SK-N-SH (cell line): ENCODE results near the gene UCKL1. TPM values are rescaled to one million over a fixed set of nuclear protein-coding genes. Genes with fewer than 3 reads are reported as not detected.

ENCODE experiments used
- CTCF ChIA-PET: fragments of 300-600, 350-600 bp; formaldehyde crosslinking; extraction: SDS; loops from one replicate; lab custom pipeline; 2021; lab: Yijun Ruan, JAX
- POLR2A ChIA-PET: fragments of 350-600 bp; sonication (Branson Sonifier 250); formaldehyde crosslinking; extraction: SDS; loops from one replicate; lab custom pipeline; 2020; ENCODE audit warnings: antibody characterized with exemption, inconsistent platforms; lab: Yijun Ruan, JAX
- DNase-seq: peaks from one replicate; pipeline ENCODE4 v3.0.0; 2012
- H2AFZ ChIP-seq: fragments of 200-600 bp; sonication (generic); 2 replicates; pipeline ENCODE4 v1.8.1; 2016; ENCODE audit warnings: antibody characterized with exemption, mild to moderate bottlenecking, low read depth
- H3F3A ChIP-seq: fragments of 200-600 bp; sonication (generic); replicated peaks from 2 replicates; pipeline ENCODE3; 2016; ENCODE audit warnings: antibody characterized with exemption, mild to moderate bottlenecking; ENCODE audit not compliant: insufficient read depth
- H3K27ac ChIP-seq, 2 experiments: fragments of 200-500 bp in 1 of 2; fragments of 200-600 bp in 1 of 2; sonication (Bioruptor generic) in 1 of 2; sonication (generic), shearing (Covaris generic) in 1 of 2; 2 replicates each; pipeline versions ENCODE4 v1.5.1 to v1.6.1; 2014 to 2016; ENCODE audit warnings: low read depth in 2 of 2, inconsistent platforms in 1 of 2, low read length in 1 of 2, mild to moderate bottlenecking in 1 of 2, mixed read lengths in 1 of 2
- H3K27me3 ChIP-seq: fragments of 200-600 bp; sonication (generic), shearing (Covaris generic); 2 replicates; pipeline ENCODE4 v1.6.1; 2016; ENCODE audit warnings: mixed run types; ENCODE audit not compliant: insufficient read depth
- H3K36me3 ChIP-seq, 2 experiments: fragments of 200-500 bp in 1 of 2; fragments of 200-600 bp in 1 of 2; sonication (Bioruptor generic) in 1 of 2; sonication (generic) in 1 of 2; replicated peaks in 1 of 2; 2 replicates each; pipeline versions ENCODE3 to v1.5.1; 2014 to 2016; ENCODE audit warnings: low read length in 1 of 2, mild to moderate bottlenecking in 1 of 2; ENCODE audit not compliant: insufficient read depth in 2 of 2, control insufficient read depth in 1 of 2
- H3K4me1 ChIP-seq, 2 experiments: fragments of 200-500 bp in 1 of 2; fragments of 200-600 bp in 1 of 2; sonication (Bioruptor generic) in 1 of 2; sonication (generic), shearing (Covaris generic) in 1 of 2; 2 replicates each; pipeline versions ENCODE4 v1.5.1 to v1.6.1; 2014 to 2016; ENCODE audit warnings: low read depth in 1 of 2, low read length in 1 of 2, mixed run types in 1 of 2; ENCODE audit not compliant: insufficient read depth in 2 of 2, control insufficient read depth in 1 of 2
- H3K4me2 ChIP-seq: fragments of 200-600 bp; sonication (generic), shearing (Covaris generic); 2 replicates; pipeline ENCODE4 v1.6.1; 2017; ENCODE audit warnings: mixed run types
- H3K4me3 ChIP-seq, 2 experiments: fragments of 200-500 bp in 1 of 2; fragments of 200-600 bp in 1 of 2; sonication (Bioruptor generic) in 1 of 2; sonication (generic), shearing (Covaris generic) in 1 of 2; 2 replicates each; pipeline versions ENCODE4 v1.5.1 to v1.8.1; 2014 to 2016; ENCODE audit warnings: low read depth in 2 of 2, inconsistent platforms in 1 of 2, low read length in 1 of 2, mild to moderate bottlenecking in 1 of 2, mixed read lengths in 1 of 2, moderate library complexity in 1 of 2
- H3K79me2 ChIP-seq: fragments of 200-600 bp; sonication (generic); 2 replicates; pipeline ENCODE4 v1.8.1; 2017; ENCODE audit warnings: mild to moderate bottlenecking; ENCODE audit not compliant: insufficient read depth
- H3K9ac ChIP-seq: fragments of 200-600 bp; sonication (generic); 2 replicates; pipeline ENCODE4 v1.6.1; 2017; ENCODE audit warnings: mixed run types
- H3K9me2 ChIP-seq: fragments of 200-600 bp; sonication (generic); 2 replicates; pipeline ENCODE4 v1.6.1; 2017; ENCODE audit warnings: mixed run types
- H3K9me3 ChIP-seq: fragments of 200-600 bp; sonication (generic); 2 replicates; pipeline ENCODE4 v1.6.1; 2017; ENCODE audit warnings: mixed run types, mild to moderate bottlenecking, moderate library complexity
- H4K20me1 ChIP-seq: fragments of 200-600 bp; sonication (generic); 2 replicates; pipeline ENCODE4 v1.6.1; 2017; ENCODE audit warnings: mild to moderate bottlenecking, mixed run types; ENCODE audit not compliant: insufficient read depth
- CHD2 ChIP-seq: fragments of 150-350 bp; IDR thresholded peaks from 2 replicates; pipeline ENCODE4 v1.6.1; 2018; ENCODE audit warnings: low read length; ENCODE audit not compliant: partially characterized antibody
- EP300 ChIP-seq, 2 experiments: IDR thresholded peaks; 2 replicates each; pipeline versions ENCODE4 v1.4.0 to v1.6.1; 2012; ENCODE audit warnings: borderline replicate concordance in 1 of 2, low read depth in 1 of 2, low read length in 1 of 2
- EZH2phosphoT487 ChIP-seq: fragments of 200-600 bp; sonication (generic); IDR thresholded peaks from 2 replicates; pipeline ENCODE4 v1.6.1; 2017; ENCODE audit warnings: low read depth, mixed run types, mild to moderate bottlenecking, antibody characterized with exemption, moderate library complexity, borderline replicate concordance
- FOSL2 ChIP-seq: IDR thresholded peaks from 2 replicates; pipeline ENCODE4 v1.4.0; 2012; ENCODE audit warnings: low read depth, mild to moderate bottlenecking, moderate library complexity, borderline replicate concordance
- FOXM1 ChIP-seq: IDR thresholded peaks from 2 replicates; pipeline ENCODE4 v1.4.0; 2012; ENCODE audit warnings: low read depth, mild to moderate bottlenecking
- GABPA ChIP-seq: IDR thresholded peaks from 2 replicates; pipeline ENCODE4 v1.4.0; 2012; ENCODE audit warnings: low read depth, mild to moderate bottlenecking
- GATA2 ChIP-seq: sonication (generic); formaldehyde crosslinking; IDR thresholded peaks from 2 replicates; pipeline ENCODE4 v1.5.0; 2020; ENCODE audit warnings: mild to moderate bottlenecking, missing genetic modification reagents
- MEF2A ChIP-seq: IDR thresholded peaks from 2 replicates; pipeline ENCODE4 v1.4.0; 2012; ENCODE audit warnings: low read depth, borderline replicate concordance
- MXI1 ChIP-seq: IDR thresholded peaks from 2 replicates; pipeline ENCODE4 v1.6.1; 2012; ENCODE audit warnings: mild to moderate bottlenecking, low read depth, low read length, improper control_type of control experiment
- NFIC ChIP-seq: IDR thresholded peaks from 2 replicates; pipeline ENCODE4 v1.4.0; 2012; ENCODE audit warnings: borderline replicate concordance
- POLR2AphosphoS5 ChIP-seq: IDR thresholded peaks from 2 replicates; pipeline ENCODE4 v1.6.1; 2012; ENCODE audit warnings: low read depth, low read length
- RAD21 ChIP-seq: IDR thresholded peaks from 2 replicates; pipeline ENCODE4 v1.6.1; 2012; ENCODE audit warnings: mild to moderate bottlenecking, low read length
- RCOR1 ChIP-seq: fragments of 150-350 bp; IDR thresholded peaks from 2 replicates; pipeline ENCODE4 v1.6.1; 2017; ENCODE audit warnings: antibody characterized with exemption, low read length
- RXRA ChIP-seq: IDR thresholded peaks from 2 replicates; pipeline ENCODE4 v1.4.0; 2012; ENCODE audit warnings: low read depth, mild to moderate bottlenecking, borderline replicate concordance
- SMC3 ChIP-seq: IDR thresholded peaks from 2 replicates; pipeline ENCODE4 v1.6.1; 2012; ENCODE audit warnings: low read depth, low read length, improper control_type of control experiment
- TAF1 ChIP-seq: IDR thresholded peaks from 2 replicates; pipeline ENCODE4 v1.6.1; 2012; ENCODE audit warnings: low read depth, mild to moderate bottlenecking, low read length, moderate library complexity, borderline replicate concordance
- TCF12 ChIP-seq: IDR thresholded peaks from 2 replicates; pipeline ENCODE4 v1.4.0; 2012
- TEAD4 ChIP-seq: IDR thresholded peaks from 2 replicates; pipeline ENCODE4 v1.4.0; 2012; ENCODE audit warnings: mild to moderate bottlenecking, borderline replicate concordance; ENCODE audit not compliant: insufficient read depth
- YY1 ChIP-seq: IDR thresholded peaks from 2 replicates; pipeline ENCODE4 v1.4.0; 2012; ENCODE audit warnings: low read depth, mild to moderate bottlenecking
- WGBS: methylation state at CpG from one replicate; pipeline ENCODE4 v1.1.6; 2017; ENCODE audit warnings: low lambda C conversion rate; 5-methylcytosine and 5-hydroxymethylcytosine counted together
- polyA plus RNA-seq, 3 experiments: library from polyadenylated mRNA; depleted of rRNA; stranded (reverse); fragments of >200 nt; gene quantifications; 2 replicates each; pipeline ENCODE4 v1.2.3, GENCODE V29; 2012
- TF ChIP-seq, protein P1 (sequence below): IDR thresholded peaks from 2 replicates; pipeline ENCODE4 v1.4.0; 2012; ENCODE audit warnings: low read depth, borderline replicate concordance
- TF ChIP-seq, protein P2 (sequence below): fragments of 150-350 bp; IDR thresholded peaks from 2 replicates; pipeline ENCODE4 v1.6.1; 2016; ENCODE audit warnings: mild to moderate bottlenecking, low read depth, low read length
- TF ChIP-seq, protein P3 (sequence below): fragments of 200-600 bp; sonication (generic); IDR thresholded peaks from 2 replicates; pipeline ENCODE4 v1.6.1; 2017; ENCODE audit warnings: antibody characterized with exemption, mild to moderate bottlenecking, moderate library complexity
- TF ChIP-seq, protein P4 (sequence below): IDR thresholded peaks from 2 replicates; pipeline ENCODE4 v1.4.0; 2012; ENCODE audit warnings: low read depth

UCKL1 gene
- polyA plus RNA-seq, 1 of the 3 experiments (the other 2 are of a cell fraction) = 71.6 TPM

DNA sequence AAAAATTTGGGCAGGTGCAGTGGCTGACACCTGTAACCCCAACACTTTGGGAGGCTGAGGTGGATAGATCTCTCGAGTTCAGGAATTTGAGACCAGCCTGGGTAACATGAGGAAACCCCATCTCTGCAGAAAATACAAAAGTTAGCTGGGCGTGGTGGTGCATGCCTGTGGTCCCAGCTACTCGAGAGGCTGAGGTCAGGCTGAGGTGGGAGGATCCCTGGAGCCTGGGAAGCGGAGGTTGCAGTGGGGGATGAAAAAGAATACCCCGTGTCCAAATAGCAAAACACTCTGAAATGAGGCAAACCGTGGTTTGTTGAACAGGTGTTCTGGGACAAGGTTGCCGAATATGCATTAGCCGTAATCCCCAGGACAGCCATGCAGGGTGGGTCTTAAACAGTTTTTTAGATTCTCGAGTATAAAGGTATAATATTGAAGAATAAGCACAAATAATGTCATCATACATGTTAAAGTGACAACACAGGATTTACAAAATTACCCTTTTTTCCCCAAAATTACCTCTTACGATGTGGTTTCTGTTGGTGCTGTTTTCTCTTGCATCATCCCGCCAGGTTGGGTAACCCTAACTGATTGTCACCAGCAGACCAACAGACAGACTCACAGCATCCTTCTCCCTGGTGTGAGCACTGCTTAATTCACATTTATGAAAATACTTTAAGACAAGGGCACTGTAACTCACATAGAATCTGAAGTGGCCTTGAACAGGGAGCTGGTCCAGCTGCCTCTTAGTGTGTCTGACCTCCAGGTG lies 52.2 kb downstream of the UCKL1 start:
- ChIA-PET POLR2A (no interaction called here), CTCF (interaction anchor here (1.0 kb wide), 1 partner anchor 10 kb away, joined by 3 read pairs; no protein-coding TSS in a partner anchor)
- TF ChIP-seq FOXM1 = no peak
- TF ChIP-seq RXRA = no peak
- TF ChIP-seq GABPA = no peak
- no peak for TF ChIP-seq EP300 (IDR thresholded peaks at IDR 0.05; ENCODE audit: borderline replicate concordance in 1 of 2, low read depth in 1 of 2, low read length in 1 of 2)
- no peak for TF ChIP-seq TCF12
- TF ChIP-seq MEF2A = no peak
- no peak for TF ChIP-seq SMC3
- no peak for TF ChIP-seq RAD21
- TF ChIP-seq, protein P1, sequence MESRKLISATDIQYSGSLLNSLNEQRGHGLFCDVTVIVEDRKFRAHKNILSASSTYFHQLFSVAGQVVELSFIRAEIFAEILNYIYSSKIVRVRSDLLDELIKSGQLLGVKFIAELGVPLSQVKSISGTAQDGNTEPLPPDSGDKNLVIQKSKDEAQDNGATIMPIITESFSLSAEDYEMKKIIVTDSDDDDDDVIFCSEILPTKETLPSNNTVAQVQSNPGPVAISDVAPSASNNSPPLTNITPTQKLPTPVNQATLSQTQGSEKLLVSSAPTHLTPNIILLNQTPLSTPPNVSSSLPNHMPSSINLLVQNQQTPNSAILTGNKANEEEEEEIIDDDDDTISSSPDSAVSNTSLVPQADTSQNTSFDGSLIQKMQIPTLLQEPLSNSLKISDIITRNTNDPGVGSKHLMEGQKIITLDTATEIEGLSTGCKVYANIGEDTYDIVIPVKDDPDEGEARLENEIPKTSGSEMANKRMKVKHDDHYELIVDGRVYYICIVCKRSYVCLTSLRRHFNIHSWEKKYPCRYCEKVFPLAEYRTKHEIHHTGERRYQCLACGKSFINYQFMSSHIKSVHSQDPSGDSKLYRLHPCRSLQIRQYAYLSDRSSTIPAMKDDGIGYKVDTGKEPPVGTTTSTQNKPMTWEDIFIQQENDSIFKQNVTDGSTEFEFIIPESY = no peak
- Histone ChIP-seq H3K4me1 (peaks cover 0 to 3% of the 10 kb centered on the region in 2 experiments; a peak in 1 of 4 replicates), H2AFZ (no peak overlapping the region), H3K9ac (no peak overlapping the region), H3K4me3 (no peak overlapping the region), H3K27me3 (no peaks in the 10 kb centered on the region), H3K4me2 (no peak overlapping the region), H3K9me3 (no peaks in the 10 kb centered on the region), H3F3A (peaks cover 3% of the 10 kb centered on the region), H3K27ac (no peak overlapping the region), H3K36me3 (no peaks in the 10 kb centered on the region), H3K9me2 (no peaks in the 10 kb centered on the region), H3K79me2 (peaks cover 100% of the 10 kb centered on the region), H4K20me1 (peaks cover 90% of the 10 kb centered on the region)
- 94% methylated on average over 11 of the region's 11 CpGs for WGBS
- no peak for DNase-seq

DNA sequence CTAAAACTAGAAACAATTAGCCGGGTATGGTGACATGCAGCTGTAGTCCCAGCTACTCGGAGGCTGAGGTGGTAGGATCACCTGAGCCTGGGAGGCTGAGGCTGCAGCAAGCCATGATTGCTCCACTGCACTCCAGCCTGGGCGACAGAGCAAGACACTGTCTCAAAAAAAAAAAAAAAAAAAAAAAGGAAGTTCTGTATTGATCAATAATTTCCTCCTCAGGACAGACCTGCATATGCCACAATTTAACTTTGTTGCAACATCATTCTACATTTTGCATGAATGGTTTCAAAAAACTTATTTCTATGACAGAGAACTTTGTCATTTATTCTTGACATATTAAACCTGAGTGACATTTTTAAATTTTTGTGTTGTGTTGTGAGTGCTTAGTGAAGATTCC lies 55.8 kb downstream of the UCKL1 start:
- Histone ChIP-seq H4K20me1 (peaks cover 90% of the 10 kb centered on the region), H2AFZ (no peak overlapping the region), H3K27ac (no peak overlapping the region), H3K27me3 (no peaks in the 10 kb centered on the region), H3K9ac (no peak overlapping the region), H3K4me1 (peaks cover 7% of the 10 kb centered on the region in 2 experiments; a peak in 3 of 4 replicates), H3K9me2 (no peaks in the 10 kb centered on the region), H3F3A (no peaks in the 10 kb centered on the region), H3K4me3 (no peak overlapping the region), H3K79me2 (peaks cover 100% of the 10 kb centered on the region), H3K4me2 (no peak overlapping the region), H3K9me3 (no peaks in the 10 kb centered on the region), H3K36me3 (no peaks in the 10 kb centered on the region)
- TF ChIP-seq MXI1 (no peak), TCF12 (no peak), FOSL2 (no peak), GATA2 (CRISPR knock-in tag) (no peak), YY1 (no peak), EP300 (IDR thresholded peaks at IDR 0.05; ENCODE audit: borderline replicate concordance in 1 of 2, low read depth in 1 of 2, low read length in 1 of 2) (no peak), NFIC (no peak), EZH2phosphoT487 (no peak), SMC3 (no peak), TAF1 (no peak), MEF2A (no peak), RCOR1 (no peak), POLR2AphosphoS5 (no peak), CHD2 (no peak), TEAD4 (no peak), FOXM1 (no peak)
- TF ChIP-seq, protein P2, sequence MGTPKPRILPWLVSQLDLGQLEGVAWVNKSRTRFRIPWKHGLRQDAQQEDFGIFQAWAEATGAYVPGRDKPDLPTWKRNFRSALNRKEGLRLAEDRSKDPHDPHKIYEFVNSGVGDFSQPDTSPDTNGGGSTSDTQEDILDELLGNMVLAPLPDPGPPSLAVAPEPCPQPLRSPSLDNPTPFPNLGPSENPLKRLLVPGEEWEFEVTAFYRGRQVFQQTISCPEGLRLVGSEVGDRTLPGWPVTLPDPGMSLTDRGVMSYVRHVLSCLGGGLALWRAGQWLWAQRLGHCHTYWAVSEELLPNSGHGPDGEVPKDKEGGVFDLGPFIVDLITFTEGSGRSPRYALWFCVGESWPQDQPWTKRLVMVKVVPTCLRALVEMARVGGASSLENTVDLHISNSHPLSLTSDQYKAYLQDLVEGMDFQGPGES = no peak
- TF ChIP-seq, protein P3, sequence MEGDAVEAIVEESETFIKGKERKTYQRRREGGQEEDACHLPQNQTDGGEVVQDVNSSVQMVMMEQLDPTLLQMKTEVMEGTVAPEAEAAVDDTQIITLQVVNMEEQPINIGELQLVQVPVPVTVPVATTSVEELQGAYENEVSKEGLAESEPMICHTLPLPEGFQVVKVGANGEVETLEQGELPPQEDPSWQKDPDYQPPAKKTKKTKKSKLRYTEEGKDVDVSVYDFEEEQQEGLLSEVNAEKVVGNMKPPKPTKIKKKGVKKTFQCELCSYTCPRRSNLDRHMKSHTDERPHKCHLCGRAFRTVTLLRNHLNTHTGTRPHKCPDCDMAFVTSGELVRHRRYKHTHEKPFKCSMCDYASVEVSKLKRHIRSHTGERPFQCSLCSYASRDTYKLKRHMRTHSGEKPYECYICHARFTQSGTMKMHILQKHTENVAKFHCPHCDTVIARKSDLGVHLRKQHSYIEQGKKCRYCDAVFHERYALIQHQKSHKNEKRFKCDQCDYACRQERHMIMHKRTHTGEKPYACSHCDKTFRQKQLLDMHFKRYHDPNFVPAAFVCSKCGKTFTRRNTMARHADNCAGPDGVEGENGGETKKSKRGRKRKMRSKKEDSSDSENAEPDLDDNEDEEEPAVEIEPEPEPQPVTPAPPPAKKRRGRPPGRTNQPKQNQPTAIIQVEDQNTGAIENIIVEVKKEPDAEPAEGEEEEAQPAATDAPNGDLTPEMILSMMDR = no peak
- TF ChIP-seq, protein P4, sequence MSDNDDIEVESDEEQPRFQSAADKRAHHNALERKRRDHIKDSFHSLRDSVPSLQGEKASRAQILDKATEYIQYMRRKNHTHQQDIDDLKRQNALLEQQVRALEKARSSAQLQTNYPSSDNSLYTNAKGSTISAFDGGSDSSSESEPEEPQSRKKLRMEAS = no peak
- CTCF ChIA-PET = interaction anchor here (1.3 kb wide), 1 partner anchor 125 kb away, joined by 3 read pairs; no protein-coding TSS in a partner anchor
- no peak for DNase-seq
- POLR2A ChIA-PET = no interaction called here
- WGBS = 100% methylated on average over 3 of the region's 3 CpGs
